C4-2B (cell line): ENCODE data around the gene CDK5.

Experiments used
- CTCF ChIP-seq: fragments of 450-650 bp; conservative IDR thresholded peaks from 2 replicates; pipeline ENCODE4 v1.5.1; 2017; ENCODE audit warnings: mild to moderate bottlenecking
- ZFX ChIP-seq: fragments of 450-650 bp; IDR thresholded peaks from 2 replicates; pipeline ENCODE4 v1.6.1; 2017

- TF ChIP-seq CTCF (no peak), ZFX (no peak)
Observed at GRCh38 chr7:151060416-151061212, 2.9 kb upstream of the CDK5 start.
